ENCODE data around the gene CBX6.
"Not testable (repeated sequence)": the region's sequence is repeated elsewhere in the genome, so short reads cannot be mapped to it uniquely, and the experiment has no call there.

GRCh38 chr22:38854476-38854875, 17.5 kb downstream of the CBX6 start:
- TF ChIP-seq CTCF (IDR thresholded peaks at IDR 0.05; ENCODE audit: borderline replicate concordance, extremely low read depth, low read length, poor library complexity, severe bottlenecking); EZH2 (IDR thresholded peaks at IDR 0.05; ENCODE audit: borderline replicate concordance, low read depth, low read length, severe bottlenecking): not testable (repeated sequence)
